GM18511 (cell line): ENCODE data around the gene TBC1D22A.

Experiments used
- ATAC-seq: cut with Tn5 transposase; IDR thresholded peaks from one replicate; pipeline ENCODE4 v1.9.1; 2021; ENCODE audit warnings: mild to moderate bottlenecking, moderate library complexity; ENCODE audit not compliant: unreplicated experiment

The TBC1D22A gene

DNA sequence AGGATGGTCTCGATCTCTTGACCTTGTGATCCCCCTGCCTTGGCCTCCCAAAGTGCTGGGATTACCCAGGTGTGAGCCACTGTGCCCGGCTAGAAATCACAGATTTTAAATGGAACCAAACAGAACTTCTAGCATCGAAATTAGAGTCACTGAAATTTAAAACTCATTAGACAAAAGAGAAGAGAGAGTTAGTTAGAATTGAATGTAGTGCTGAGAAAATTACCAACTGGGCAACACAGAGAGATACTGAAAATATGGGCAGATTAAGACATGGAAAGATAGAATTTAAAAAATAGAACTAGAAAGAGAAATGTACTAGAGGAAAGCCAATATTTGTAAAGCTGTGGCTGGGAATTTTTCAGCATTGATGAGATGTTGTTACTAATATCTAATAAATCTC is 217.9 kb downstream of the TBC1D22A start:
- ATAC-seq: no peak

DNA sequence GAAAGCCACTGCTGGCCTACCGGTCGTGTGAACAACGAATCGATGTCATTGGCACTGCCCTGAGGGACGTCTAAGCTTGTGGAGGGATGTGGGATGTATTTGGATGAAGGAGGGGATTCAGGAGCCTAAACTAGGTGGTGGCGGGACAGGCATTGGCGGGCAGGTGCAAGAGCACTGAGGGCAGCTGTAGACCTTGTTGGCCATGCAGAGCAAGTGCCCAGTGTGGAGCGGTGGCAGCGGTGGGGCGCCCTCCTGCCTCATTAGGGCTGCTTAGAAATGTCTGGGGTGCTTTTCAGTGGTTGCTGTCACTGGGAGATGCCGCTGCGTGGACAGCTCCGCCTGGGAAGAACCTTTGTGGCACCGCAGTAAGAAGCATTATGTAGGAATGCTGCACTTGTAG is 220.2 kb downstream of the TBC1D22A start:
- no peak for ATAC-seq

DNA sequence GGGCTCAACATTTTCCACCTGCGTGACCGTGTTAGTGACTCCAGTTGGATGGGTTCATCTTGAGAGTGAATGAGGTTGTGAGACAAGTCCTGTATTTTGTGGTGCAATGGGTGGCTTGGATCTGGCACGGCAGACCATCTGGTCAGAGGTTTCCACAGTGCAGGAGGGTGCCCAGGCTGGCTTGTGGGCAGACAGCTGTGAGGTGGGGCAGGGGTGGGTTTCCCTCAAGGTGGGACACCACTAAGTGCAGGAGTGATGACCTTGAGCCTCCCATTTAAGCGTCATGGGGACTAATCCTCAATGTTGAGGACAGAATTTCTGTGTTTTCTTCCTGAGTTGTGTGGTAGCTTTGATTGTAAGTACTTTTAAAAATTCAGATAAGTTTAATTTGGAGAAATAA is 220.6 kb downstream of the TBC1D22A start:
- no peak for ATAC-seq

DNA sequence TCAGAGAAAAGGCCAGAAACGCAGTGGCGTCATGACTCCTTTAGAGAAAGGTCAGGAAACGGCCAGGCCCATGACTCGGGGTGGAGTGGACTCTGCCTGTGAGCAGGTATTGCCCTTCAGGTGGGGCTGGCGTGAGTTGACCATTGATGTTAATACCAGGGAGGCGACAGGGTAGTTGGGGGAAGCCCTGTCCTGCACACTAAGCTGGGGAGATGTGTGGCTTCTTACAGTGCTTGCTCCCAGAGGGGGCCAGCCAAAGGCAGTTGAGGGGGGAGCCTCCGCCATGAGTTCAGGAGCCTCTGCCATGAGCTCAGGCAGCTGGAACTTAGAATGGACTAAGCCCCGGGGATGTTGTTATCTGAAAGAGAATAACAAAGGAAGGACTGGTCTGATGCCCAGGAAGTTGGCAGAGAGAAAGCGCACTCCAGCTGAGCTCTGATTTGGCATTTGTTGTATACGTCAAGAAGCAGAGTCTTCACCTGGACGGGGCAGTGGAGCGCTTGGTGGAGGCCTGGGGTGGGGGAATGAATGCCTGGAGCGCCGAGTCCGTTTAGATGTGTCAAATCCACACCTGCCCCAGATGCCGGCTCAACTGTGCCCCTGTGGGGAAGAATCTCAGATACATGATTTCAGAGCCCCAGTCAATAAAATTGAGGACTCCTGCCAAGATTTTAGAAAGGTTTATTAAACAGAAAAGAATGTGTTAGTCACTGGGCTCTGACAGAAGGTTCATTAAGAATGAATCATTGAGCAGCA is 222.5 kb downstream of the TBC1D22A start:
- ATAC-seq: no peak

DNA sequence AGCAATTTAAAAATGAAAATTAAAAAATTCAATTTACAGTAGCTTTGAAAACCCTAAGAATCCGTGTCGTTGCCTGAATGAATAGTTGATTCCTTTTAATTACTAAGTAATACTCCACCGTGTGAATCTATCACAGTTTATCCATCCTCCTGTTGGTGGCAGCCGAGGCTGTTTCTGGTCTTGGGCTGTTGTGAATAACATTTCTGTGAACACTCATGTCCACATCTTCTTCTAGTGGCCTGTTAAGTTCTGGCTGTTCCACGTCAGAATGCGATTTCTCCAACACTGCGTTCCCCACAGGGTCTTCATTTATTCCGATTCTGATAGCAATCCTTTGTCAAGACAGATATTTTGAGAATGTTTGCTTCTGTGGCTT is 223.0 kb downstream of the TBC1D22A start:
- no peak for ATAC-seq

DNA sequence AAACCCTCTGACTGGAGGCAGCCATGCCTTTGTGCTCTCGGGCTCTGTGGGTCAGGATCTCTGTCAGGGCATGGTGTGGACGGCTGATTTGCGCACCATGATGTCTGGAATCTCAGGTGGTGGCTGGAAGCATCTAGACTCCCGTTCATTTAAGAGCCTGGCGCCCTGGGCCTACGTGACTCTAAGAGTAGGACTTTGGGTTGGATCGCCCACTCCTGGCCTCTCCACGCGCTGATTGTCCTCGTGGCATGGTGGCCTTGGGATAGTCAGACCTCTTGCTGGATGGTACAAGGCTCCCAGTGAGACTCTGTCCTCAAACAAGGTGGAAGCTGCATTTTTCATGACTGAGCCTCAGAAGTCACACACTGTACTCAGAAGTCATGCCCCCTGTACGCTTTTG is 224.3 kb downstream of the TBC1D22A start:
- no peak for ATAC-seq

DNA sequence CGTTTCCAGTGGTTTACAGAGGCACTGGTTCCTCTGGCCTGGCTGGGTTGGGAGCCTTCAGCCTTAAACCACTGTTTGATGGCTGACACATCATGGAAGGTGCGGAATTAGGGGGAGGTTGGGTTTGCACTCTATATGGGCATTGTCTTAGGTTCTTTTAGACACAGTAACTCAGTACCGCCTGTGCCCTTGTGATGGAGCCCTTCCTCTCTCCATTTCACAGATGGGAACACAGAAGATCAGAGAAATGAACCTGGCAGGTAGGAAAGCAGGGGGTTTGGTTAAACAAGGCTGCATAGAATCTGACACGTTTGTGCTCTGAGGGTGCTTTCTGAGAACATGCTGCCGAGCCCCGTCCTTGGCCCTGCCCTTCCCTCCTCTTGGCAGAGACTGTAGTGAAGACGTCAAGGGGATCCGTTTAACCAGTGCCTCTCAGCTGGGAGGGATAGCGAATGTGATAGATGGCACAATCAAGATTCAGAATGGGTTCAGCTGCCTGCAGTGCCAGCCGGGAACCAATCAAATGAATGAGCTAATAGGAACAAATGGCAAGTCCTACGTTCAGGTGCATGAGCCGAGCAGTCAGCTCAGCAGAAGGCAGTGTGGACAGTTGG is 228.6 kb downstream of the TBC1D22A start:
- ATAC-seq: no peak

DNA sequence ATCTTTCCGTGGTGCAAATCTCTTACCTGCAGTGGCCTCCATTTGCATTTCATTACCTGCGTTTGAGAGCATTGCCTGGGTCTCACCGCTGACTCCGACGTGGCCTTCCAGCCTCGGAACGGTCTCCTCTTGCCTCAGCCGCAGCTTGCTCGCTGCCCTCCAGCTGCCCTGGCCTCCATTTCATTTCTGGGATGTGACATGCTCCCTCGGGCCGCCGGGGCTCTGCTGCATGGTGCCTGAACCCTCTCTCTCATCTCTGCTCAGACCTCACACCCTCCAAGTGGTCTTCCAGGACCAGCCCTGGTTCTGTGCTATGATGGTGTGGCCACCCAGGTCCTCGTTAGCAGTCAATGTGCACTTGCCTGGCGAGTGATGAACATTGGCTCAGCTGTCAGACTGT is 229.2 kb downstream of the TBC1D22A start:
- no peak for ATAC-seq

DNA sequence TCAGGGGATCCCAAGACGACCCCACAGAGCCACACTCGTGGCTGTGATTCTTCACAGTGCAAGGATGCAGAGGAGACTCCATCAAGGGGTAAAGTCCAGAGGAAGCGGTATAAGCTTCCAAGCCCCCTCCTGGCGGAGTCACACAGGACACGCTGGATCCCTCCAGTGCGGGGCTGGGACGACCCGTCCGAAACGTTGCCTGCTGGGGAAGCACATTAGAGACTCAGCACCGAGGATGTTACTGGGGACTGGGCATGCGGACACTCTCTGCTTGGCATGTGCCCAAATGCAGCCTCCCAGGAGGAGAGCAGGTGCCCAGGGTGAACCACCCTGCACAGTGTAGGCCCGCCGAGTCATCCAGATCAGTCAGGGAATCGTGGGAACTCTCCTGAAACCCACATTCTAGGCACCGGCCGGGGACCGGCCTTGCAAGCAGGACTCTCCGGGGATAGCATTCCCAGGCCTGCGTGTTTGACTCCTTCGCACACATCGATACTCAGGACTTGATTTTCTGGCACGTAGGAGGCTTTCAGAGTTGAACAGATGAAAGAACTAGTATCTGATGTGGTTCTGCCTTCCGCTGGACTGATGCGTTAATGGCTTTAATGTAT is 229.8 kb downstream of the TBC1D22A start:
- no peak for ATAC-seq

DNA sequence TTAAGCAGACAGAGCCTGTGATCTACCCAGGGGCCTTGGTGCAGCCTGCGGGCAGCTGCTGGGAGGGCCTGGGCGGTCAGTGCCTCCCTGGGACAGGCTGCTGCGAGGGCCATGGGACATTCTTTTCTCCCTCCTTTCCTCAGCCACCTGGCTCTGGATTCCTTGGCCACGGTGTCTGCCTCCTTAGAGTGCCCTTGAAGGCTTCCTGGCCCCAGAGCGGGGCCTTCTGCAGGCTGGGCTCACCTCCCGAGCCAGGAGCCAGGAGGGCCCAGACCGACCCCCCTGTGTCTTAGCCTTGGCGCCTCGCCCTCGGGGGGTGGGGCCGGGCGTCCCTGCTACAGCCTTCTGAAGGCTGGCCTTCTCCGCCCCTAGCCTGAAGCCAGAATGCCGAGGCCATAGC is 231.2 kb downstream of the TBC1D22A start:
- no peak for ATAC-seq

DNA sequence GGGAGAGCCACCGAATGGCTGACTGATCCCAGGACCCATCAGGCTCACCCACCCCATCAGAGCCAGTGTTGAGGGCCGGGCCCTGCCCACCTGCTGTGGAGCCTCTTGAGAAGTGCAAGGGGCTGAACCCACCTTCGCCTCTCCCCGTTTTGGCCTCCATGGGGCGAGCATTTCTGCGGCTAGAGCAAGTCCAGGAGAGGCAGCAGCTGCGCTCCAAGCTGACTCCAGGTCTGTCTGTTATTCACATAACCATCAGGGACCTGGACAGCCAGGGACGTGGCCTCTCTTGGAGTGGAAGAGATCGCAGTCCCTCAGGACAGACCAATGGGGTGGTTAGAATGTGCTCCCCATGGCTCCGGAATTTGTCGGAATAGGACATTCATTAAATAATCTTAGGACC is 231.8 kb downstream of the TBC1D22A start:
- no peak for ATAC-seq

DNA sequence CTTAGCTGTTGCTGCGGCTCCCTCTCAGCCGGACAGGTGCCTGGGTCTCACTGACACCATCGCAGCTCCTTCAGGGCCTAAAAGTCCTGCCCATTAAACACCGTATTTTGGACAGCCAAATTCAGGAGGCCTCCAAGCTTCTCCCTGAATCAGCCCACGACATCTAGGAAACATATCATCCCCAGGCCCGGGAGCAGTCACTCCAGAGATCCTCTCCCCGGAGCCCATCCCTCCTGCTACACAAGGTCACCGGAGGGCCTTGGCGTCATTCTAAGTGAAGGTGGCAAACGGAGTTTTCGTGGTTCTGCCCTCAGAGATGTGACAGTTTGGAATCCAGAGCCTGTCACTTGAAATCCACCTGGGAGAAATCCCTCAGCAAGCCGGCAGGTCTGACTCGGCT is 232.5 kb downstream of the TBC1D22A start:
- ATAC-seq: no peak

DNA sequence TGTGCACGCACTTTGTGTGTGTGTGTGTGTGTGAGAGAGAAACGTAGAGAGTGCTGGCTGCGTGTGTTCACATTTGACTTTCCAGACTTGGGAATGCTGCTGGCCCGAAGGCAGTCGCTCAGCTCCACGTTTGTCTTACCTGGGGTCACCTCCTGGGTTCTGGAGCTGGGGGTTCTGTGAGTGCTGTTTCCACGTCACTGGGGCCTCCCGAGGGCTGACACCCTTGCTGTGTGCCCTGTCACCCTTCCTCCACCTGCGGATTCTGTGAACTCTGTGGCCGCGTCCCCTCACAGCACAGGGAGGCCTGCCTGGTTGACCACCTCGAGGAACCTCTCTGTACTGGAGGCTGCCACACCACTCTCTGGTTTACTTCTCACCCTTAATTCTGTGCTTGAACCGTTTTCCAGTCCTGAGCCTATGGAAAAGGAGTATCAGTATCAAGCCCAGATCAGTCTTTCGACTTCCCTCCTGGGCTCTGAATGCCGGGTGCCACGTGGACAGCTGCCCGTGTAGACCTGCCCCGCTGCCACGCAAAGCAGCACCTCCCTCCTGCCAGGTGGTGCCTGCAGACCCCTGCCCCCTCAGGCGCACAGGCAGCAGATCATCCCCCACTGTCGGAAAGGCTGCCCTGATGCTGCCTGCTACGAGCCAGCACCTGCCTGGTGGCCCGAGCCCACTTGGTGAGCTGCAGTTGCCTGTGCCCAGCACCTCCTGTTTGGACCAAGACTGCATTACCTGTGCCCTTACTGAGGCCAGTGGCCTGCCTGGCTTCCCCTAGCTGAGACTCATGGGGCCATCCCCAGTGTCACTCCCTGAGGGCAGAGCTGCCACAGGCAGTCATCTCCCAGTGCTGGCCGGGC is 233.3 kb downstream of the TBC1D22A start:
- no peak for ATAC-seq

DNA sequence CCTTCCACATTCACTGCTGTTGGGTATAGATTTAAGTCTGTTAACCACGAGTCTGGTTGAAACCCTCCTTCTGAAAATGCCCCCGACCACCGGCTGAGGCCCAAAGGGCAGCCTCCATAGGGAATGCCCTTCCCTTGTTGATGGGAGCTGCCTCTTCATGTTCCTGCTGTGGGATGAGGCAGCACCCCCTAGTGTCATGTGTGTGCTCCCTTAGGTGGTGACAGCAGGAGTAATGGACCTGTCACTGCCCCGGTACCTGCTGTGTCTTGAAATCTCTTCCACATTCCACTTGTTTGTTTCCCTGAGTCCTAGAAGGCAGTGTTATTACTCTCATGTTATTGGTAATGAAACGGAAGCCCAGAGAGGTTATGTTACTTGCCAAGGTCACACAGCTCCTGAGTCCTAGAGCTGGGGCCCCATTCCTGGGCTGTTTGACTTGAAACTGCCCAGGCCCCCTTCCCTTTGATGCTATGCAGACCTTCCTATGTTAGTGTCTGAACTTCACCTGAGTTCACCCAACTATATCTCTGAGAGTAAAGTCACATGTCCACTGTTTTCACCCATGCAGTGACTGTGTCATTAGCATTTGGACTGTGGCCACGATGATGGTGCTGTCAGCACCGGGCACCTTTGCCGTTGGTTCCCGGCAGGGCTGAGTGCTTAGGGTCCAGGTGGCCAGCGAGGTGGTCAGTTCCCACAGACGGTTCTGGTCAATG is 234.3 kb downstream of the TBC1D22A start:
- ATAC-seq: no peak

DNA sequence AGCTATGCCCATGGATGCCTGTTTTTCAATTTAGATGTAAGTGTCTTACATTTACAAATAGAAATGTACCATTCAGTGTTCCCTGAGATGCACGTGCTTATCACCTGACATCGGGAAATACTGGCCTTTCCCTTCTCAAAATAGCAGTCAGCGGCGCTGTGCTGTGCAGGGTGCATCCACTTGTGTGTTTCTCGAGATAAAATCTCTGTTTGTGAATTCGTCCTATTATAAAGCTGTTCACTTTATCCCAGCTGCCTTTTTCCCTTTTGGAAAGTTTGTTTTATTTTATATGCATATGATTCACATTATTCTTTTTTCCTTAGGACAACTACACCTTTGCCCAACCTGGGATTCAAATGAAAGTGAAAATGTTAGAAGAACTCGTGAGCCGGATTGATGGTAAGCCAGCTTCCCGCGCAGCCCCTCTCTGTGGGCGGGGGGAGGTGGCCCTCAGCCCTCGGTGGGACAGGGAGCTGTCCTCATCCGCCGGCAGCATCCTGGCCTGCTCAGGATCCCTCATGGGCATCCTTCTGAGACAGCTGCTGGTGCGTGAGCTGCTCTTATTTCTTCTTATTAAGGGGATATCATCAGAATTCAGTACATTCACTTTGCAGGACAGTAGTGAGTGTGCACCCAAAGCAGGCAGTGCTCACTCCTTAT is 235.0 kb downstream of the TBC1D22A start:
- no peak for ATAC-seq

DNA sequence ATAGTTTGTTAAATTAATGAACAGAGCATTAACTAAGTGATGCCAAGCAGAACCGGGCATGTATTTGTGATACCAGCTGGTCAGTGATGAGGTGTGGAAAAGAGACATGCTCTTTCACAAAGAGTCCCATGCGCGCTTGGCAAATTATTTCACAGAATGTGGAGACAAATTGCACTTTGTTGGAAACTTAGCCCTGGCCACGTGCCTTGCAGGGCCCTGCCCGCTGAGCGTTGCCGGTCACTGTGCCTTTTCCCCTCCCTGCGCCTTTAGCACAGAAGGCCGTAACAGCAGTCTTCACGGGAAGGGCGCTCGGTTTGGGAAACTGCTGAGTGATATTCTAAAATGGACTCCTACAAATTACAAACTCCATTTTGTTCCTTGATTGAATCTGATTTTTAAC is 235.9 kb downstream of the TBC1D22A start:
- ATAC-seq: no peak

DNA sequence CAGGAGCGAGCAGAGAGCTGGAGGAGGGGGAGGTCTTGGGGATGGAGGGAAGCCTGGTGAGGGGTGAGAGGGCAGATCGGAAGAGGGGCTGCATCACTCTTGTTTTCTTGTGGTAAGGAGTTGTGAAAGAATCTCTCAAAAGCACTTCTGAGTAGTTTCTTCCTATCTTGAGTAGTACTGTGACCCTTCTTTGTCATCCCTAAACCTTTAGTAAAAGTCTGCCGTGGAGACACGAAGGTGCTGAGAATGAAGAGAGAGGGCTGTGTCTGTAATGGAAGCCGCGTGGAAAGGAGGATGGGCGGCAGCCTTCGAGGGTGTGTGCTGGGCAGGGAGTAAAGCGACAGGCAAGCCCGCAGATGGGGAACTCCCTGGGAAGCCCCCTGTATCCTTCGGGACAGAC is 237.8 kb downstream of the TBC1D22A start:
- no peak for ATAC-seq

DNA sequence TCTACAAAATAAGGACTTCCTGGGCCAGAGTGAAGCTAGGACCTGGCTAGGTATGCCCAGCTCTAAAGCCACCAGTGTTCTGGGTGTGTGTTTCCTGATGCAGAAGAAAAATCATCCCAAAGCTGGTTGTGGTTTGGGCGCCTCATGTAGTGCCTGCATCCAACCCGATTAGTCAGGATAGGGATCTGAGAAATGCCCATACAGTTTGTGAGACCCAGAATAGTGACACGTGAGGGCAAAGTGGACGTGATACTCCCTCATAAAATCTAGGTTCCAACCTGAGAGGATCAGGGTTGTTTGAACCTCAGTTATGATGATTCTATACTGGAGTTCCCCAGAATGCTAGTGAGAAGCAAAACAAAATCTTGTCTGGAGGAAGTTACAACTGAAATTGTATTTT is 238.4 kb downstream of the TBC1D22A start:
- ATAC-seq: peak; percentile 66

DNA sequence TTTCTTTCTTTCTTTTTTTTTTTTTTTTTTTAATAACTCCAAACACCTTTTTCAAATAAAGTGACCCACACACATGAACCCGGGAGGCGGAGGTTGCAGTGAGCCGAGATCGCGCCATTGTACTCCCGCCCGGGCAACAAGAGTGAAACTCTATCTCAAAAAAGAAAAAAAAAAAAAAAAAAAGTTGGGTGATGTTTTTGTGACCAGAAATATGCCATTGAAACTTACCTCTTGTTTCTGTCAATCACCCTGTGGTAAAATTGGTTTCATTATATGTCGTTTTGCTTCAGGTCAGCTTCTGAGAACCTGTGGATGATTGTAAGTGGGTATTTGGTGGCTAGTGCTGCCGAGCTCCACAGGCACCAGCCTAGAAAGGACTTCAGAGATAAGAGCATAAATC is 238.8 kb downstream of the TBC1D22A start:
- ATAC-seq: peak; percentile 73

DNA sequence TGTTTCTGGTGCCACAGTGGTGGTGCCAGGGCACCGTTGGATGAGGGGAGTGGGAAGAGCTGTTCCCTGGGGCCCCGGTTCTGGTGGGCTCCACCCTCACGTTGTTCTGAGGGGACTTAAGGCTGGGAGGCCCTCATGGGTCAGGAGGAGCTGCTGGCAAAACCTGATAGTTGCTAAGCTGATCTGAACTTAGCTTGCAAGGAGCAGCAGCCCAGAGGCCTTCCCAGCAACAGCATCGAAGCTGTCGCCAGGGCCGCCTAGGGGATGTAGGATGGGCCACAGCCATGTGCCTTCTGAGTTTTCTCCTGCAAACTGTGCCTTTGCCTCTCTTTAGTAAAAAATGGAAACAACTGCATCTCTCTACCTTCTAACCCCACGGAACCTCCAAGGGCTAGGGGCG is 240.2 kb downstream of the TBC1D22A start:
- ATAC-seq: no peak
